ENCODE results near the gene ATN1.

The ATN1 gene

GRCh38 chr12:6934110-6934509 lies 6.4 kb downstream of the ATN1 start:
- ChIA-PET CTCF (interaction anchor here (0.8 to 22.9 kb wide), 4 partner anchors 9 to 62 kb away, joined by 3 to 530 read pairs (median 102); partner anchors contain the start of genes C12orf57, PTPN6 and RNU7-1), POLR2A (no interaction called here)
- TF ChIP-seq CTCF (IDR thresholded peaks at IDR 0.05; ENCODE audit: control extremely low read depth, extremely low read depth, low read depth, missing control alignments): no peak
- no peak for DNase-seq (ENCODE audit: extremely low spot score)

GRCh38 chr12:6935371-6936193 lies 7.8 kb downstream of the ATN1 start:
- DNase-seq (ENCODE audit: extremely low spot score): no peak
- no peak for TF ChIP-seq CTCF (IDR thresholded peaks at IDR 0.05; ENCODE audit: control extremely low read depth, extremely low read depth, low read depth, missing control alignments)
- POLR2A ChIA-PET: interaction anchor here (1.0 to 1.1 kb wide), 2 partner anchors 10 to 83 kb away, joined by 3 to 4 read pairs; partner anchors contain the start of gene USP5
- CTCF ChIA-PET: interaction anchor here (1.0 to 22.9 kb wide), 5 partner anchors 10 to 44 kb away, joined by 3 to 530 read pairs (median 61); partner anchors contain the start of genes C12orf57, PTPN6 and RNU7-1

- POLR2A ChIA-PET: interaction anchor here (1.0 to 1.1 kb wide), 2 partner anchors 11 to 84 kb away, joined by 3 to 4 read pairs; partner anchors contain the start of gene USP5
- no peak for TF ChIP-seq CTCF (IDR thresholded peaks at IDR 0.05; ENCODE audit: control extremely low read depth, extremely low read depth, low read depth, missing control alignments)
- CTCF ChIA-PET: interaction anchor here (1.0 to 22.9 kb wide), 6 partner anchors 11 to 67 kb away, joined by 3 to 530 read pairs (median 35); partner anchors contain the start of genes C12orf57, PTPN6 and RNU7-1
- no peak for DNase-seq (ENCODE audit: extremely low spot score)
Measured at GRCh38 chr12:6936194-6936635, 8.5 kb downstream of the ATN1 start.

- DNase-seq (ENCODE audit: extremely low spot score): peak; percentile 65
- TF ChIP-seq CTCF (IDR thresholded peaks at IDR 0.05; ENCODE audit: control extremely low read depth, extremely low read depth, low read depth, missing control alignments): no peak
- CTCF ChIA-PET: interaction anchor here (0.8 to 22.9 kb wide), 14 partner anchors 8 to 176 kb away, joined by 3 to 530 read pairs (median 8); partner anchors contain the start of genes ATN1, C12orf57, C1RL and PTPN6
- POLR2A ChIA-PET: interaction anchor here (1.0 to 1.4 kb wide), 3 partner anchors 10 to 84 kb away, joined by 3 to 4 read pairs (median 3); partner anchors contain the start of gene USP5
Measured at GRCh38 chr12:6936636-6937480, 9.1 kb downstream of the ATN1 start.

- peak; percentile 98 for TF ChIP-seq CTCF (IDR thresholded peaks at IDR 0.05; ENCODE audit: control extremely low read depth, extremely low read depth, low read depth, missing control alignments)
- POLR2A ChIA-PET: interaction anchor here (1.0 to 1.4 kb wide), 4 partner anchors 8 to 21 kb away, joined by 3 to 6 read pairs (median 4); no protein-coding TSS in a partner anchor
- CTCF ChIA-PET: interaction anchor here (0.6 to 22.9 kb wide), 25 partner anchors 9 to 184 kb away, joined by 3 to 530 read pairs (median 5); partner anchors contain the start of genes ATN1, C12orf57, C1RL and CDCA3
- peak; percentile 87 for DNase-seq (ENCODE audit: extremely low spot score)
Measured at GRCh38 chr12:6937481-6938352, 10.0 kb downstream of the ATN1 start.

Measured in GM10248 (cell line).